Keratinocyte (primary cell): ENCODE measurements around the gene TMEM119. TPM values are rescaled to one million over a fixed set of nuclear protein-coding genes. Genes with fewer than 3 reads are reported as not detected.

Experiments
- DNase-seq: peaks from one replicate; pipeline ENCODE4 v3.0.0-alpha.2; 2011; ENCODE audit warnings: low read depth, missing footprints, low spot score
- FAIRE-seq: peaks from 2 replicates; lab custom pipeline; 2011; peaks lifted over from hg19 to GRCh38; lab: Jason Lieb, UNC
- H2AFZ ChIP-seq: 2 replicates; pipeline ENCODE4 v1.6.0; 2012; ENCODE audit warnings: low read length, control low read depth, inconsistent platforms; ENCODE audit not compliant: control insufficient read depth
- H3K27ac ChIP-seq: 2 replicates; pipeline ENCODE4 v1.5.1; 2011; ENCODE audit warnings: low read length; ENCODE audit not compliant: control insufficient read depth, insufficient read depth
- H3K27me3 ChIP-seq: 3 replicates; pipeline ENCODE4 v1.6.0; 2011; ENCODE audit warnings: low read length; ENCODE audit not compliant: control insufficient read depth, insufficient read depth; ENCODE audit errors: extremely low read depth
- H3K36me3 ChIP-seq, 2 experiments: 2 replicates in 1 of 2; 3 replicates in 1 of 2; pipeline ENCODE4 v1.5.1; 2011; ENCODE audit warnings: low read length in 2 of 2, mild to moderate bottlenecking in 1 of 2; ENCODE audit not compliant: control insufficient read depth in 2 of 2, insufficient read depth in 2 of 2; ENCODE audit errors: extremely low read depth in 1 of 2
- H3K4me1 ChIP-seq: 3 replicates; pipeline ENCODE4 v1.5.1; 2011; ENCODE audit warnings: low read length; ENCODE audit not compliant: control insufficient read depth, insufficient read depth; ENCODE audit errors: extremely low read depth
- H3K4me2 ChIP-seq: 3 replicates; pipeline ENCODE4 v1.6.0; 2011; ENCODE audit warnings: low read depth, low read length; ENCODE audit not compliant: control insufficient read depth, insufficient read depth; ENCODE audit errors: extremely low read depth
- H3K4me3 ChIP-seq, 3 experiments: fragments of 200-600 bp in 1 of 3; sonication (generic) in 1 of 3; 2 replicates in 2 of 3; 3 replicates in 1 of 3; pipeline ENCODE4 v1.5.1; 2011 to 2016; ENCODE audit warnings: low read length in 3 of 3, mild to moderate bottlenecking in 3 of 3, control low read depth in 2 of 3, inconsistent platforms in 1 of 3, low read depth in 1 of 3, mixed read lengths in 1 of 3, mixed run types in 1 of 3, moderate library complexity in 1 of 3; ENCODE audit not compliant: control insufficient read depth in 2 of 3, insufficient read depth in 2 of 3; ENCODE audit errors: extremely low read depth in 1 of 3
- H3K79me2 ChIP-seq: 2 replicates; pipeline ENCODE4 v1.6.0; 2012; ENCODE audit warnings: low read length; ENCODE audit not compliant: control insufficient read depth, insufficient read depth
- H3K9ac ChIP-seq: 3 replicates; pipeline ENCODE4 v1.6.0; 2011; ENCODE audit warnings: low read length; ENCODE audit not compliant: control insufficient read depth, insufficient read depth; ENCODE audit errors: extremely low read depth
- H3K9me1 ChIP-seq: 3 replicates; pipeline ENCODE4 v1.6.0; 2011; ENCODE audit warnings: low read length; ENCODE audit not compliant: control insufficient read depth, insufficient read depth; ENCODE audit errors: extremely low read depth
- H3K9me3 ChIP-seq: 2 replicates; pipeline ENCODE4 v1.5.1; 2012; ENCODE audit warnings: low read depth, low read length; ENCODE audit not compliant: control insufficient read depth
- H4K20me1 ChIP-seq: 3 replicates; pipeline ENCODE4 v1.6.0; 2011; ENCODE audit warnings: low read length; ENCODE audit not compliant: control insufficient read depth, insufficient read depth; ENCODE audit errors: extremely low read depth
- EZH2 ChIP-seq: IDR thresholded peaks from one replicate; pipeline ENCODE4 v1.6.1; 2012; ENCODE audit warnings: inconsistent platforms, mild to moderate bottlenecking, low read length, moderate library complexity
- dilution Hi-C: fragments of 300-500 bp; cut with MboI; formaldehyde crosslinking; loops from one replicate; pipeline ENCODE4 v1.7.0; 2020; ENCODE audit warnings: low sequenced_read_pairs; ENCODE audit not compliant: extremely low pct_ligation_motif_present
- polyA plus RNA-seq, 5 experiments: library from polyadenylated mRNA; depleted of rRNA in 3 of 5; stranded (reverse) in 3 of 5; stranded (forward) in 1 of 5; unstranded in 1 of 5; fragments of >200 nt; gene quantifications; 1 replicate in 1 of 5; 2 replicates in 3 of 5; 3 replicates in 1 of 5; pipeline versions ENCODE4 v1.2.1 to v1.2.3, GENCODE V29; 2011 to 2012; ENCODE audit warnings: missing spikeins in 2 of 5, low read depth in 1 of 5, low replicate concordance in 1 of 5
- TF ChIP-seq, protein P1 (sequence below), 3 experiments: IDR thresholded peaks in 1 of 3; conservative IDR thresholded peaks in 1 of 3; optimal IDR thresholded peaks in 1 of 3; 2 replicates in 2 of 3; 3 replicates in 1 of 3; pipeline versions ENCODE3 to v1.5.1; 2011; ENCODE audit warnings: low read length in 3 of 3, mild to moderate bottlenecking in 3 of 3, moderate library complexity in 2 of 3, control low read depth in 1 of 3, inconsistent platforms in 1 of 3; ENCODE audit not compliant: insufficient read depth in 2 of 3; ENCODE audit errors: extremely low read depth in 1 of 3

Gene TMEM119
- polyA plus RNA-seq, 1 donor (not counting 4 experiments of a cell fraction or from before 2014, with no cell fraction given) = not detected

DNA sequence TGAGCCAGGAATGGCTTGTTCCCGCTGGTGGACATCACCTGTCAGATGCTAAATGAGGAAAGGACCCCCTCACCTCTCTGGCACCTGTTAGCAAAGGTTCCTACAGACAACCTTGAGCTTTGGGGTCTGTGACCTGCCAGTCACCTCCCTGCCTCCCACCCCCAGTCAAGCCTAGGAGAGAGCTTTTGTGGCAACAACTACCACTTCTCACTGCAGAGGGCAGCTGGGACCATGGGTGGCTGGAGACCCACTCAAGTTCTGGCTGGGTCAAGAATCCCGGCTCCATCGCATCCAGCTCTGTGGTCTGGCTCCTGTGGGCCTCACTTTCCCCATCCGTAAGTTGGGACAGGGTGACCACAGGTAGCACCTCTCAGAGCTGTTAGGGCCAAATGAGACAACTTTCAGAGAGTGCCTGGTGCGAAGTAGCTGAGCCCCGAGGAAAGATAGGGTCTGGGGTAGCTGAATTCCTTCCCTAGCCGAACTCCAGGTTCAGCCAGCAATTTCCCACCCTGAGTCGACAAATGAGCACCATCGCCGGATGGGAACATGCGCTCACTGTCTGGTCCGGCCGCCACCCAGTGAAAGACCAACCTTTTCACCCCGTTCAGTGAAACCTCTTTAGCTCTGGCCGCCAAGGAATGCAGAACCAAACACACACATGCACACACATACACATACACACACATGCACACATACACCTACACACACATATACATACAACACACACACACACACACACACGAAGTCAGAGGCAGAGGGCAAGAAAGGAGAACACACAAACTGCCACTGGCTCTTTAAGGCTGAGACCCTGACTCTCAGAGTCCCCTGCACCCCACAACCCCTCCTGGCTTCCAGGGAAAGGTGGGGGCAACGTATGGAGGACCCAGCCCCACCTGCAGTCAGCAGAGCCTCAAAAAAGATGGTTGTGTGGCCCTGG lies 1.9 kb downstream of the TMEM119 start:
- TF ChIP-seq, protein P1, sequence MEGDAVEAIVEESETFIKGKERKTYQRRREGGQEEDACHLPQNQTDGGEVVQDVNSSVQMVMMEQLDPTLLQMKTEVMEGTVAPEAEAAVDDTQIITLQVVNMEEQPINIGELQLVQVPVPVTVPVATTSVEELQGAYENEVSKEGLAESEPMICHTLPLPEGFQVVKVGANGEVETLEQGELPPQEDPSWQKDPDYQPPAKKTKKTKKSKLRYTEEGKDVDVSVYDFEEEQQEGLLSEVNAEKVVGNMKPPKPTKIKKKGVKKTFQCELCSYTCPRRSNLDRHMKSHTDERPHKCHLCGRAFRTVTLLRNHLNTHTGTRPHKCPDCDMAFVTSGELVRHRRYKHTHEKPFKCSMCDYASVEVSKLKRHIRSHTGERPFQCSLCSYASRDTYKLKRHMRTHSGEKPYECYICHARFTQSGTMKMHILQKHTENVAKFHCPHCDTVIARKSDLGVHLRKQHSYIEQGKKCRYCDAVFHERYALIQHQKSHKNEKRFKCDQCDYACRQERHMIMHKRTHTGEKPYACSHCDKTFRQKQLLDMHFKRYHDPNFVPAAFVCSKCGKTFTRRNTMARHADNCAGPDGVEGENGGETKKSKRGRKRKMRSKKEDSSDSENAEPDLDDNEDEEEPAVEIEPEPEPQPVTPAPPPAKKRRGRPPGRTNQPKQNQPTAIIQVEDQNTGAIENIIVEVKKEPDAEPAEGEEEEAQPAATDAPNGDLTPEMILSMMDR (optimal IDR thresholded peaks at IDR 0.05 in 1 of 3, IDR thresholded peaks at IDR 0.05 in 1 of 3, conservative IDR thresholded peaks at IDR 0.05 in 1 of 3; ENCODE audit: extremely low read depth in 1 of 3, insufficient read depth in 2 of 3, low read length in 3 of 3) = no peak
- no peak for TF ChIP-seq EZH2
- Histone ChIP-seq H3K4me2 (no peak overlapping the region), H3K4me3 (no peak overlapping the region), H3K27me3 (peaks cover 7% of the 10 kb centered on the region), H4K20me1 (no peaks in the 10 kb centered on the region), H3K9me3 (no peaks in the 10 kb centered on the region), H3K9me1 (no peaks in the 10 kb centered on the region), H3K79me2 (no peaks in the 10 kb centered on the region), H3K27ac (no peak overlapping the region), H3K36me3 (no peaks in the 10 kb centered on the region), H3K9ac (no peak overlapping the region), H3K4me1 (no peaks in the 10 kb centered on the region), H2AFZ (no peak overlapping the region)
- dilution Hi-C loops = no loop called here
- DNase-seq = no peak
- FAIRE-seq = no peak

DNA sequence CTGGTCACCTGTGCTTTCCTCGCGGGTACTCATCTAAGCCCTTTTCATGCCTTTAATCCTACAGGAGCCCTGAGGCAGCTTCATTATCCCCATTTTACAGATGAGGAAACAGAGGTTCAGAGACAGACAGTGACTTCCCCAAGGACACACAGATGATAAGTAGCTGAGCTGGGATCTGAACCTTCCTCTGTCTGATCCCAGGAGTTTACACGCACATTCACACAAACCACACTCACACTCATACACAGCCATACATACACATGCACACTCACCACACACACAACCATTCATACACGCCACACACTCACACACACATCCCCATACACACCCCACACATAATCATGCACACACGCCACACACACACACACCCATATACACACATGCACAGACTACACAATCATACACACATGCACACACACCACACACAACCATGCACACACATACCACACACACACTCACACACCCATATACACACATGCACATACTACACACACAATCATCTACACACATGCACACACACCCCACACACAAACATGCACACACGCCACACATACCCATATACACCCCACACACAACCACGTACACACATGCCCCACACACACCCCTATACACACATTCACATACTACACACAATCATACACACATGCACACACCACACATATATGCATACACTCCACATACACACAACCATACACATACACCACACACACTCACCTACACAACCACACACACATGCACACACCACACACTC lies 2.7 kb downstream of the TMEM119 start:
- no peak overlapping the region for H3K27ac ChIP-seq
- no peaks in the 10 kb centered on the region for H3K36me3 ChIP-seq
- H4K20me1 ChIP-seq = no peaks in the 10 kb centered on the region
- H2AFZ ChIP-seq = no peak overlapping the region
- H3K9ac ChIP-seq = no peak overlapping the region
- H3K27me3 ChIP-seq = peaks cover 7% of the 10 kb centered on the region
- DNase-seq (no peak), FAIRE-seq (no peak)
- no peak overlapping the region for H3K4me2 ChIP-seq
- H3K9me1 ChIP-seq = no peaks in the 10 kb centered on the region
- no peak overlapping the region for H3K4me3 ChIP-seq
- no peaks in the 10 kb centered on the region for H3K79me2 ChIP-seq
- no peaks in the 10 kb centered on the region for H3K4me1 ChIP-seq
- no peaks in the 10 kb centered on the region for H3K9me3 ChIP-seq
- dilution Hi-C loops = no loop called here
- TF ChIP-seq, protein P1 (optimal IDR thresholded peaks at IDR 0.05 in 1 of 3, IDR thresholded peaks at IDR 0.05 in 1 of 3, conservative IDR thresholded peaks at IDR 0.05 in 1 of 3; ENCODE audit: extremely low read depth in 1 of 3, insufficient read depth in 2 of 3, low read length in 3 of 3) = no peak
- TF ChIP-seq EZH2 = no peak
